K562 (cell line): ENCODE data around the gene IMMP2L.

Source experiments
- CTCF ChIP-seq, 3 experiments: IDR thresholded peaks in 2 of 3; conservative IDR thresholded peaks in 1 of 3; 2 replicates each; pipeline ENCODE4 v1.5.1; 2011 to 2012; ENCODE audit warnings: low read length in 3 of 3, mild to moderate bottlenecking in 3 of 3, control low read depth in 2 of 3, improper control_type of control experiment in 1 of 3, inconsistent platforms in 1 of 3, low read depth in 1 of 3, mixed read lengths in 1 of 3, moderate library complexity in 1 of 3; ENCODE audit not compliant: insufficient read depth in 2 of 3
- EZH2 ChIP-seq: IDR thresholded peaks from 2 replicates; pipeline ENCODE4 v1.6.1; 2012; ENCODE audit warnings: low read depth, mild to moderate bottlenecking, inconsistent platforms, low read length, borderline replicate concordance
- NFIX ChIP-seq: fragments of 250-450 bp; sonication (Bioruptor Pico); IDR thresholded peaks from 2 replicates; pipeline ENCODE4 v1.4.0; 2020; ENCODE audit warnings: low read depth, mild to moderate bottlenecking, moderate library complexity
- NR2C2 ChIP-seq, 2 experiments: fragments of 200-800 bp in 1 of 2; sonication (Bioruptor generic) in 1 of 2; sonication (generic) in 1 of 2; formaldehyde crosslinking in 1 of 2; IDR thresholded peaks; 2 replicates each; pipeline versions ENCODE4 v1.6.1 to v1.8.0; 2016 to 2022; ENCODE audit warnings: mild to moderate bottlenecking in 1 of 2, missing compliant biosample characterization in 1 of 2, missing genetic modification characterization in 1 of 2, missing genetic modification reagents in 1 of 2
- PML ChIP-seq: IDR thresholded peaks from 2 replicates; pipeline ENCODE4 v1.6.1; 2012; ENCODE audit warnings: low read length, inconsistent platforms
- RFX5 ChIP-seq: IDR thresholded peaks from 2 replicates; pipeline ENCODE4 v1.6.1; 2011; ENCODE audit warnings: low read depth, mild to moderate bottlenecking, improper control_type of control experiment, low read length
- SRSF3 ChIP-seq: fragments of 200-400 bp; formaldehyde crosslinking; IDR thresholded peaks from 2 replicates; pipeline ENCODE4 v1.6.1; 2016; ENCODE audit warnings: mild to moderate bottlenecking, low read length, moderate library complexity; ENCODE audit not compliant: insufficient read depth
- YY1 ChIP-seq, 3 experiments: IDR thresholded peaks; 2 replicates each; pipeline ENCODE4 v1.6.1; 2011; ENCODE audit warnings: low read length in 2 of 3, mild to moderate bottlenecking in 2 of 3, moderate library complexity in 2 of 3, borderline replicate concordance in 1 of 3, control low read depth in 1 of 3, low read depth in 1 of 3; ENCODE audit not compliant: insufficient read depth in 3 of 3, insufficient replicate concordance in 2 of 3, control insufficient read depth in 1 of 3, insufficient read length in 1 of 3; ENCODE audit errors: extremely low read depth in 1 of 3
- ZBTB8A ChIP-seq: fragments of 450-650 bp; IDR thresholded peaks from 2 replicates; pipeline ENCODE4 v1.6.1; 2018; ENCODE audit warnings: mild to moderate bottlenecking, moderate library complexity; ENCODE audit not compliant: partially characterized antibody

GRCh38 chr7:111429781-111430180, 132.5 kb downstream of the IMMP2L start:
- no peak for TF ChIP-seq YY1 (IDR thresholded peaks at IDR 0.05; ENCODE audit: borderline replicate concordance in 1 of 3, control insufficient read depth in 1 of 3, extremely low read depth in 1 of 3, insufficient read depth in 3 of 3, insufficient read length in 1 of 3, insufficient replicate concordance in 2 of 3, low read depth in 1 of 3, low read length in 2 of 3)
- no peak for TF ChIP-seq CTCF (IDR thresholded peaks at IDR 0.05 in 2 of 3, conservative IDR thresholded peaks at IDR 0.05 in 1 of 3; ENCODE audit: insufficient read depth in 2 of 3, low read depth in 1 of 3, low read length in 3 of 3)
- TF ChIP-seq EZH2, result no peak
- TF ChIP-seq PML, result no peak
- TF ChIP-seq ZBTB8A, result no peak
- no peak for TF ChIP-seq SRSF3
- no peak for TF ChIP-seq RFX5
- no peak for TF ChIP-seq NFIX (CRISPR knock-in tag)
- TF ChIP-seq NR2C2 (CRISPR knock-in tag; IDR thresholded peaks at IDR 0.05), result no peak
- no peak for TF ChIP-seq NR2C2 (tag; IDR thresholded peaks at IDR 0.05)
